ENCODE measurements around the gene SHC2.

Gene SHC2

GRCh38 chr19:469833-470232 lies 9.0 kb upstream of the SHC2 start:
- no peak for ATAC-seq
- peak; percentile 97 for TF ChIP-seq ZFP3 (CRISPR knock-in tag; IDR thresholded peaks at IDR 0.05)
- no peak for TF ChIP-seq TSHZ2 (CRISPR knock-in tag; IDR thresholded peaks at IDR 0.05)

- ATAC-seq: no peak
- TF ChIP-seq RARB (CRISPR knock-in tag; IDR thresholded peaks at IDR 0.05) (no peak), CSRNP3 (CRISPR knock-in tag; IDR thresholded peaks at IDR 0.05) (no peak), ESRRG (CRISPR knock-in tag; IDR thresholded peaks at IDR 0.05) (no peak), ZNF70 (CRISPR knock-in tag; IDR thresholded peaks at IDR 0.05) (no peak), PPARA (CRISPR knock-in tag; IDR thresholded peaks at IDR 0.05; ENCODE audit: borderline replicate concordance) (no peak), OSR1 (CRISPR knock-in tag; IDR thresholded peaks at IDR 0.05) (no peak), PATZ1 (CRISPR knock-in tag; IDR thresholded peaks at IDR 0.05; ENCODE audit: borderline replicate concordance) (no peak), ISL1 (CRISPR knock-in tag; IDR thresholded peaks at IDR 0.05) (no peak), ZC3H10 (CRISPR knock-in tag; IDR thresholded peaks at IDR 0.05) (no peak), TSHZ2 (CRISPR knock-in tag; IDR thresholded peaks at IDR 0.05) (no peak), ZFP3 (CRISPR knock-in tag; IDR thresholded peaks at IDR 0.05) (no peak), POU6F1 (CRISPR knock-in tag; IDR thresholded peaks at IDR 0.05; ENCODE audit: borderline replicate concordance, low read depth) (no peak)
Measured at GRCh38 chr19:468587-469256, 7.9 kb upstream of the SHC2 start.

GRCh38 chr19:467554-467953 lies 6.7 kb upstream of the SHC2 start:
- TF ChIP-seq TSHZ2 (CRISPR knock-in tag; IDR thresholded peaks at IDR 0.05) (no peak), ESRRG (CRISPR knock-in tag; IDR thresholded peaks at IDR 0.05) (no peak)
- ATAC-seq: no peak

All from SK-N-SH treated with all-trans-retinoic acid at 6 μM for 48 hours (cell line).